Lower lobe of right lung (tissue), 2 donors: Measurements from ENCODE around the gene CCDC15. TPM values are rescaled to one million over a fixed set of nuclear protein-coding genes. Genes with fewer than 3 reads are reported as not detected.
"Not testable (repeated sequence)": the region's sequence is repeated elsewhere in the genome, so short reads cannot be mapped to it uniquely, and the experiment has no call there.

ENCODE experiments used
- ATAC-seq, 2 donors: fragments of 200-7000 bp; cut with Tn5 transposase; one replicate each; pipeline ENCODE4 v1.9.1; 2020 to 2022; ENCODE audit warnings: mild to moderate bottlenecking in 2 of 2, moderate library complexity in 2 of 2
- DNase-seq: peaks from one replicate; pipeline ENCODE4 v3.0.0-alpha.2; 2020
- H3K27ac ChIP-seq: fragments of 200-600 bp; one replicate; pipeline ENCODE4 v1.8.0; 2022
- H3K27me3 ChIP-seq: fragments of 200-600 bp; one replicate; pipeline ENCODE4 v1.8.0; 2022; ENCODE audit warnings: low read depth
- H3K36me3 ChIP-seq: fragments of 200-600 bp; one replicate; pipeline ENCODE4 v1.8.0; 2022; ENCODE audit warnings: mild to moderate bottlenecking
- H3K4me1 ChIP-seq: fragments of 200-600 bp; one replicate; pipeline ENCODE4 v1.8.0; 2022
- H3K4me3 ChIP-seq: fragments of 200-600 bp; one replicate; pipeline ENCODE4 v1.8.0; 2022; ENCODE audit warnings: mild to moderate bottlenecking
- H3K9me3 ChIP-seq: fragments of 200-600 bp; one replicate; pipeline ENCODE4 v1.8.0; 2022
- intact Hi-C: fragments of 100-400 bp; cut with DNase I; formaldehyde crosslinking; loops from one replicate; pipeline ENCODE4 v1.11.0; 2022
- total RNA-seq: library from RNA; stranded (reverse); fragmentation: NEBNext Ultra II Directional; extraction: Animal tissue kit (Norgen Biotek cat#: 25700); gene quantifications from one replicate; pipeline ENCODE4 v1.2.1, GENCODE V29; 2021
- TF ChIP-seq, protein P1 (sequence below): fragments of 200-600 bp; IDR thresholded peaks from one replicate; pipeline ENCODE4 v1.8.0; 2022; ENCODE audit warnings: antibody characterized with exemption, mild to moderate bottlenecking
- donor health status: DM: no; HTN: yes; CAD: no; lungs with severe emphysema.

The CCDC15 gene
- total RNA-seq, 1 donor from 2014 or later = 1.4 TPM

DNA sequence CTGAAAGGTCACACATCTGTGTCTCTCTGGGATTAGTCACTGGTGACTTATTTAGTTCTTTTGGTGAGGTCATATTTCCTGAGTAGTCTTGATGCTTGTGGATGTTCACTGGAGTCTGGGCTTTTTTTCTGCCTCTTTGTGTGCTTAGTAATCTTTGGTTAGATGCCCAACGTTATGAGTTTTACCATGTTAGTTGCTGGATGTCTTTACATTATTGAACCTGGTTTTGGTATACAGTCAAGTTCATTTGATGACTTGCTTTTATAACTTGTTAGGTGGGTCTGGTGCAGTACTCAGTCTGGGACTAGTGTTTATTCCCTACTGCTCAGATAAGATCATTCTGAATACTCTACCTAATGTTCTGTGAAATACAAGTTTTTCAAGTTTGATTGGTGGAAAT lies 82.9 kb downstream of the CCDC15 start:
- intact Hi-C loops = no loop called here
- no peak for DNase-seq

DNA sequence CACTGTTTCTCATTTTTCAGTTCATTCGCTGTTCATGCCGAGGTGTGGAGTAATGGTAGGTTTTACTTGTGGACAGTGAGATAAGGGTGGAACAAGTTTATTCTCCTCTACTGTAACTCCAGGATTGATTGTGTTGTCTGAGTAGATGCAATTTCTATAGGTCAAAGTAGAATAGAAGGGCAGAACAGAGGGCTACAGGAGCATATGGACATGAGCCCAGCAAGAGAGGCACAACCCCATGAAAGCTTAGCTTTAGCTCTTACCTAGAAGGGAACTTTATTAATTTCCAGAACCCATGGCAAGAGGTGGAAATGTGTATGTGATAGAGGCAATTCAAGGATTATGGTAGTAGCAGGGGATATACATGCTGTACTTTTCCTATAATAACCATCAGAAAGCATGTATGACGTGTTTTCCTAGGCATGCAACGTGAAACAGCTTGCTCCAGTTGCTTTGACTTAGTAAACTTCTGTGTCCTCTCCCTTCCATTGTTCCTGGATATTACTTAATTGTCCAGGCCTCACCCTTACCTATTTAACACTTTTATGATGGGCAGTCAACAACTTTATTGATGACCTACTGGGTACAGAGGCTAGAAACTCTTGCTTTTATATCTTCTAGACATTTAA lies 95.3 kb downstream of the CCDC15 start:
- no peak for ATAC-seq
- no peak overlapping the region for H3K27ac ChIP-seq
- no peaks in the 10 kb centered on the region for H3K27me3 ChIP-seq
- no peaks in the 10 kb centered on the region for H3K9me3 ChIP-seq
- no peaks in the 10 kb centered on the region for H3K4me1 ChIP-seq
- intact Hi-C loops = no loop called here
- TF ChIP-seq, protein P1, sequence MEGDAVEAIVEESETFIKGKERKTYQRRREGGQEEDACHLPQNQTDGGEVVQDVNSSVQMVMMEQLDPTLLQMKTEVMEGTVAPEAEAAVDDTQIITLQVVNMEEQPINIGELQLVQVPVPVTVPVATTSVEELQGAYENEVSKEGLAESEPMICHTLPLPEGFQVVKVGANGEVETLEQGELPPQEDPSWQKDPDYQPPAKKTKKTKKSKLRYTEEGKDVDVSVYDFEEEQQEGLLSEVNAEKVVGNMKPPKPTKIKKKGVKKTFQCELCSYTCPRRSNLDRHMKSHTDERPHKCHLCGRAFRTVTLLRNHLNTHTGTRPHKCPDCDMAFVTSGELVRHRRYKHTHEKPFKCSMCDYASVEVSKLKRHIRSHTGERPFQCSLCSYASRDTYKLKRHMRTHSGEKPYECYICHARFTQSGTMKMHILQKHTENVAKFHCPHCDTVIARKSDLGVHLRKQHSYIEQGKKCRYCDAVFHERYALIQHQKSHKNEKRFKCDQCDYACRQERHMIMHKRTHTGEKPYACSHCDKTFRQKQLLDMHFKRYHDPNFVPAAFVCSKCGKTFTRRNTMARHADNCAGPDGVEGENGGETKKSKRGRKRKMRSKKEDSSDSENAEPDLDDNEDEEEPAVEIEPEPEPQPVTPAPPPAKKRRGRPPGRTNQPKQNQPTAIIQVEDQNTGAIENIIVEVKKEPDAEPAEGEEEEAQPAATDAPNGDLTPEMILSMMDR = no peak
- H3K36me3 ChIP-seq = no peaks in the 10 kb centered on the region
- DNase-seq = no peak
- H3K4me3 ChIP-seq = no peak overlapping the region

More for the DNA sequence above, 82.9 kb downstream of the CCDC15 start:
- no peak for ATAC-seq
- Histone ChIP-seq H3K4me3 (no peak overlapping the region), H3K4me1 (no peaks in the 10 kb centered on the region), H3K27ac (no peak overlapping the region), H3K36me3 (no peaks in the 10 kb centered on the region), H3K9me3 (peaks cover 6% of the 10 kb centered on the region), H3K27me3 (no peaks in the 10 kb centered on the region)
- TF ChIP-seq, protein P1 = no peak

- H3K27me3 ChIP-seq = no peaks in the 10 kb centered on the region
- no peak overlapping the region for H3K4me3 ChIP-seq
- H3K27ac ChIP-seq = no peak overlapping the region
- TF ChIP-seq, protein P1 = no peak
- no peaks in the 10 kb centered on the region for H3K4me1 ChIP-seq
- H3K36me3 ChIP-seq = no peaks in the 10 kb centered on the region
- no peak for DNase-seq
- ATAC-seq = no peak
- intact Hi-C loops = no loop called here
- no peaks in the 10 kb centered on the region for H3K9me3 ChIP-seq
These were observed 98.0 kb downstream of the CCDC15 start for GRCh38 chr11:125052047-125052446.

DNA sequence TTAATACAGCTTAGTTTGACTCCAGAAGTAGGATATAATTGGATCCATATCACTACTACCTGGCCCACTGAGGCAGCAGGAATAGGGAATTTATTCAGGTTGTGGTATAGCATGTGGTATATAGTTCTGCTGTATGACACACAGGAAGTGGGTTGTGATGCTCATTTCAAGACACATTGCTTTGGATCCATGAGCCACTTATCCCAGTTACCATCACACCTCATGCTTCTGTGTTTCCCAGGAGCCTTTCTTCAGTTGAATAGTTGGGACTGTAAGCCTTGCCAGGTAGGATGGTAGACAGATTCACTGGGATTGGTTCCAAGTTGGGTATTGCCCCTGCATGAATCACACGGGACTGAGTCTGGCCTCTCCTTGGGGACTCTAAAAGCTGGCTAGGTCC lies 99.2 kb downstream of the CCDC15 start:
- DNase-seq (no peak), ATAC-seq (no peak)
- Histone ChIP-seq H3K4me1 (no peaks in the 10 kb centered on the region), H3K9me3 (no peaks in the 10 kb centered on the region), H3K27ac (no peak overlapping the region), H3K4me3 (no peak overlapping the region), H3K27me3 (no peaks in the 10 kb centered on the region), H3K36me3 (no peaks in the 10 kb centered on the region)
- intact Hi-C loops = no loop called here
- TF ChIP-seq, protein P1 = no peak

DNA sequence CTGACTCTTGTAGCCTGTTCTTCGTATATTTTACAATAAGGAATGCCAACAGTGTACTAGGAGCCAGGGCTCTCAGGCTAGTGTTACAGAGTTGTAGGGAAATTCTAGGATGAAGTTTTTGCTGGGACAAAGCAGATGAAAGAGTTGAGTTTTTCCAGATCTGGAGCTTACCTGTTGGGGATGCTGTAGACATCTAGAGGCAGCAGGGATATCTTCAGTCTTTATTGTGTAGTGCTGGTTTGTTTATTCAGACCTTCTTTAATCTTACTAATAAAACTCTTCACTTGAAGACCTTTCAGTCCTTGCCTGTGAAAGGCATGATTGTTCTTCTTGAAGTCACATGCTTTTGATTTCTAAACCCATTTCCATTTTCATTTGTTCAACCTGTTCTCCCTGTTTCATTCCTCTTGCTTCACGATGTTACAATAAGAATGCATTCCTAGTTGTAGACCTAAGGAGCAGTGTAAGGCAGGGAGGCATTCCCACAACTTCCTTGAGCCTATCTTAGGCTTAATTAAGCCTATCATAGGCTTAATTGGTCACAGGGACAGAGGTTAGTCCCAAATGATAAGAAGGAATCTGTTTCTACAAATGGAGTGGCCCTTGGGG lies 101.2 kb downstream of the CCDC15 start:
- intact Hi-C loops = no loop called here
- Histone ChIP-seq H3K4me1 (no peaks in the 10 kb centered on the region), H3K36me3 (no peaks in the 10 kb centered on the region), H3K9me3 (no peaks in the 10 kb centered on the region), H3K27ac (no peak overlapping the region), H3K4me3 (no peak overlapping the region), H3K27me3 (no peaks in the 10 kb centered on the region)
- no peak for DNase-seq
- no peak for ATAC-seq
- TF ChIP-seq, protein P1 = no peak

DNA sequence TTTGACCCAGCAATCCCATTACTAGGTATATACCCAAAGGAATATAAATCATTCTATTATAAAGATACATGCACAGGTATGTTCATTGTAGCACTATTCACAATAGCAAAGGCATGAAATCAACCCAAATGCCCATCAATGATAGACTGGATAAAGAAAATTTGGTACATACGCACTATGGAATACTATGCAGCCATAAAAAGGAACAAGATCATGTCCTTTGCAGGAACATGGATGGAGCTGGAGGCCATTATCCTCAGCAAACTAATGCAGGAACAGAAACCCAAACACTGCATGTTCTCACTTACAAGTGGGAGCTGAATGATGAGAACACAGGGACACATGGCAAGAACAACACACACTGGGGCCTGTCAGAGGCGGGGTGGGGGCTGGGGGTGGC lies 102.1 kb downstream of the CCDC15 start:
- H3K4me1 ChIP-seq, intact Hi-C loops, H3K27me3 ChIP-seq, H3K4me3 ChIP-seq, H3K36me3 ChIP-seq, ATAC-seq, DNase-seq, H3K27ac ChIP-seq, H3K9me3 ChIP-seq: not testable (repeated sequence)
